NCI-H748 (cell line): ENCODE results near the gene ATP2A1.
A peak's percentile ranks its signal among the peaks of the same experiment; 100 is the strongest.

Experiments used
- DNase-seq: peaks from one replicate; lab custom pipeline; 2025; ENCODE audit not compliant: unreplicated experiment; lab: John Stamatoyannopoulos, UW

Gene ATP2A1

GRCh38 chr16:28878083-28878926, at the start of gene ATP2A1:
ATP2A1 (plus strand) TSS chr16:28878488; CDS start chr16:28878672, 184 bp downstream.
- DNase-seq: no peak

DNA sequence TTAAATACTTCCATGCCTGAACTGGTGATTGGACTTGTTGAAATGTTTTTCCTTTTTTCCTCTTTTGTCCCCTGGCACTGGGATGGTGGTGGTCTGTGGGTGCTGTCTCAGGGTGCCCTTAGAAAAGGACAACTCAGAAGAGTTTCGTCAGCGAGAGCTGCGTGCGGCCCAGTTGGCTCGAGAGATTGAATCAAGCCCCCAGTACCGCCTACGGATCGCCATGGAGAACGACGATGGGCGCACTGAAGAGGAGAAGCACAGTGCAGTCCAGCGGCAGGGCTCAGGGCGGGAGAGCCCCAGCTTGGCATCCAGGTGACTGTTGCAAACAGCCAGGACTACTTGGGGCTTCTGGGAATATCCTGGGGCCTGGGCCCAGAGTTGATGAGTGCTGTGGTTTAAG, 48.5 kb upstream of the ATP2A1 start:
- no peak for DNase-seq

- DNase-seq: no peak
These were observed 47.8 kb upstream of the ATP2A1 start for GRCh38 chr16:28830531-28830930.

DNA sequence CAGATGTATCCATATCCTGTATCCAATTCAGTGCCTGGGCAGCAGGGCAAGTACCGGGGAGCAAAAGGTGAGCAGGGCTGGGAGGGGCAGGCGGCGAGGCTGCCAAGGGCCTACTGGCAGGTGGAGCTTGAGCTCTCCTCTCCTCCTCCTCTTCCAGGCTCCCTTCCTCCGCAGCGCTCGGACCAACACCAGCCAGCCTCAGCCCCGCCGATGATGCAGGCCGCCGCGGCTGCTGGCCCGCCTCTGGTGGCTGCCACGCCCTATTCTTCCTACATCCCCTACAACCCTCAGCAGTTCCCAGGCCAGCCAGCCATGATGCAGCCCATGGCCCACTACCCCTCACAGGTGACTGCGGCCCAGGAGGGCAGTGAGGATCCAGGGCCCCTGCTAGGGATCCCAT, 43.9 kb upstream of the ATP2A1 start:
- DNase-seq: no peak

DNA sequence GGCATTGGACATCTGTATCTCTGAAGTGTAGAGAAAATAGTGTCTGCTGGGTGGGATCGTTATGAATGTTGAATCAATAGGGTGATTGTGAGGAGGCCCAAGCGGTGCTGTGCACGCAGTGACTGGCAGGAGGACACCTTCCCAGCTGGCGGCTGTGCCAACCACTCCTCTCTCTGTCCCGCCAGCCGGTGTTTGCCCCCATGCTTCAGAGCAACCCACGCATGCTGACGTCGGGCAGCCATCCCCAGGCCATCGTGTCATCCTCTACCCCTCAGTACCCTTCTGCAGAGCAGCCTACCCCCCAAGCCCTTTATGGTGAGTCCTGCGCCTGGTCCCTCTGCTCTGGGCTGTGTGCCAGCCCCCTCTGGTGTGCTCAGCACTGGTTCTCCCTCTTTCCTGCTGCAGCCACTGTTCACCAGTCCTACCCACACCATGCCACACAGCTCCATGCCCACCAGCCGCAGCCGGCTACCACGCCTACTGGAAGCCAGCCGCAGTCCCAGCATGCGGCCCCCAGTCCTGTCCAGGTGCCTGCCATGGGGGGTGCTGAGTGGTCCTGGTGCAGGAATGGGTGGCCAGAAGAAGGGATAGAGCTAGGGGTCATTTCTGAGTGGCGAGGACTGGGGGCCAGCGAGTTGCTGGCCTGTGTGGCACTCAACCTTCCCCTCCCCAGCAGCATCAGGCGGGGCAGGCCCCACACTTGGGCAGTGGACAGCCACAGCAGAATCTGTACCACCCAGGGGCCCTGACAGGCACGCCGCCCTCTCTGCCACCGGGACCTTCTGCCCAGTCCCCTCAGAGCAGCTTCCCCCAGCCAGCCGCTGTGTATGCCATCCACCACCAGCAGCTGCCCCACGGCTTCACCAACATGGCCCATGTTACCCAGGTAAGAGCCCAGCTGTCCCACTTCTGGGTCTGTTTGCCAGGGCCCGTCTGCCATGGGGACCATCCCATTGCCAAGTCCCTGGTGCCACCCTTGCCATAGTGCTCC, 43.1 kb upstream of the ATP2A1 start:
- DNase-seq: no peak

DNA sequence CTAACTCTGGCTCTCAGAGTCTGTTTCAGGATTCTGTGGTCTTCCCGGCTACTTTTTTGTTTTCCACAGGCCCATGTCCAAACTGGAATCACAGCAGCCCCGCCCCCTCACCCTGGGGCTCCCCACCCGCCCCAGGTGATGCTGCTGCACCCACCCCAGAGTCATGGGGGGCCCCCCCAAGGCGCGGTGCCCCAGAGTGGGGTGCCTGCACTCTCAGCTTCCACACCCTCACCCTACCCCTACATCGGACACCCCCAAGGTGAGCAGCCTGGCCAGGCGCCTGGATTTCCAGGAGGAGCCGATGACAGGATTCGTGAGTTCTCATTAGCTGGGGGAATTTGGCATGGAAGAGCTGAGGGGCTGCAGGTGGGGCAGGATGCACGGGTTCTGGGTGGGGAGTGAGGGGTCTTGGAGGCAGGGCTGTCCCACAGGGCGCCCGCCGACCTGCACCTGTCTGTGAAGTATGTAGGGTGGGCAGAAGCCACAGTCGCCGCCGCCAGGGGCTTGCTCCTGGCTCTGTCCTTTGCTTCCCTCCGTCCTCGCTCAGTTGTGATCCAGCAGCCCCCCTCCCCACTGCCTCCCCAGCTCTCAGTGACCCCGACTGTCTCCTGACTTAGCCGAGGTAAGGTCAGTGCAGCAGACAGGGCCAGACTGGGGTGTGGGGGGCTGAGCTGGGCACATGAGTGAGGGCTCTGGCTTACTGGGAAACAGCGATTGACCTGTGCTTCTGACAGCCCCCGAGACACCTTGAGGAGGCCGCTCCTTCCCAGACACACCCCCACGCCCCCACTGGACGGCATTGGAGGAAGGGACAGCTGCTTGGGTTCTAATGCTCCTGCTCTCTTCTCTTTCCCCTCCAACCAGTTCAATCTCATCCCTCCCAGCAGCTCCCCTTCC, 42.2 kb upstream of the ATP2A1 start:
- no peak for DNase-seq

- no peak for DNase-seq
These were observed 41.6 kb upstream of the ATP2A1 start for GRCh38 chr16:28836761-28837064.

DNA sequence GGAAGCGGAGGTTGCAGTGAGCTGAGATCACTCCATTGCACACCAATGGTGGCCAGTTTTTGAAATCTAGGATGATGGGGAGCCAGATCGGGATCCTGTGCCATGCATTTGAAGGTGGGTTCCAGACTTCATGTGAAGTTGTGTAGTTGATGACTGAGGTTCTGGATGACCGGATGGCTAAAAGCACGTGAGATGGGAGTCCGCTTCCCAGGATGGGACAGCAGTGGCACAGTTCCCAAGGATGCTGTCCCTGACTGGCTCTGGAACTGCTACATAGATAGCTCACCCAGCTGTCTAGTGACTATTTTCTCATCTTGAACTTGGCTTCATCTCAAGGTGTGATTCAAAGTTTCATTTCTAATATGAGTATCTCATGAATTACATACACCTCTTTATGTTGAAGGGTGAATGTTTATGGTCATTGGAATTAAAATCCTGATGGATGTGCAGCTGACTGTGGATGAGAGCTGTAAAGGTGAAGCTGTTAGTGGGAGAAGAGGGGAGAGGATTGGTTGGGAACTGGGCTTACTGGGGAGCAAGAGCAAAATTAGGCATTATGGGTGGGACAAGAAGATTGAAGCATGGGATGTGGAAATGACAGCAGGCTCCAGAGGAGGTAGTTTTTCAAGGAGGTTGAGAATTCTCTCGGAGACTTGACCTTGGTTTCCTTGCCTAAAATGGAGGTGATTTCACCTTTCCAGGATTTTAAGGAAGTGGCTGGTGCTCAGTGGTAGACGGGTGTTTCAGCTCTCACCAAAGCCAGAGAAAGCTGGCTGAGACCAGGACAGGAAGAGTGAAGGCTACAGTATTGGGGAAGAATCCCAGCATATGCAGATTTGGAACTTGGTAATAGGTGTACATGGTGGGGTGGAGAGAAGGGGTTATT, 40.4 kb upstream of the ATP2A1 start:
- DNase-seq: no peak

- no peak for DNase-seq
These were observed 39.8 kb upstream of the ATP2A1 start for GRCh38 chr16:28838558-28838918.

DNA sequence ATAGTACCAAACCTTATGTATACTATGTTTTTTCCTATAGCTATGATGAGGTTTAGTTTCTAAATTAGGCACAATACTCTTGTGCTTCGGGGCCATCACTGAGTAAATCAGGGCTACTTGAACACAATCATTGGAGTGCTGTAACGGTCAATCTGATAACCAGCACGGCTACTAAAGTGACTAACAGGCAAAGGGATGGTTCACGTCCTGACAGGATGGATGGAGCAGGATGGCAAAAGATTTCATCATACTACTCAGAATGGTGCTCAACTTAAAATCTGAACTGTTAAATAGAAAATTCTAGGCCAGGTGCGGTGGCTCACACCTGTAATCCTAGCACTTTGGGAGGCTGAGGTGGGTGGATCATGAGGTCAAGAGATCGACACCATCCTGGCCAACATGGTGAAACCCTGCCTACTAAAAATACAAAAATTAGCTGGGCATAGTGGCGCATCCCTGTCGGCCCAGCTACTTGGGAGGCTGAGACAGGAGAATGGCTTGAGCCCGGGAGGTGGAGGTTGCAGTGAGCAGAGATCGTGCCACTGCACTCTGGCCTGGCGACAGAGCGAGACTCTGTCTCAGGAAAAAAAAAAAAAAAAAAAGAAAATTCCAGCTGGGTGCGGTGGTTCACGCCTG, 39.2 kb upstream of the ATP2A1 start:
- DNase-seq: no peak

DNA sequence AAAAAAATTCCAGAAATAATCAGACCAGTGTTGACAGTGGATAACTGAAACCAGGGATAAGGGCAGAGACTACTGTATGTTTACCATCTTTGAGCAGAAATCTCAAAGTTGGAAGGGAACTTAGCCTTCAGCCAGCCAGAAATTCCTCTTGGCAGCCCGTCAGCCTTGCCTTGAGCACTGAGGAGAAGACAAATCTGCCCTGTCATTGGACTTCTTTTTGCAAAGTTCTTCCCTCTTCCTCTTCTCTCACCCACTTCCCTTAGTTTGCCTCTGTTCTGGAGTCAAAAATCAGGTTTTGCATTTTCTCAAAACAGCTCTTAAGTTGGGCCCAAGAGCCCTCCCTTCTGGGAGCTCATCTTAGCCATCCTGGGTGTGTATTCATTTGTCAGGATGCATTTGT, 38.4 kb upstream of the ATP2A1 start:
- DNase-seq: no peak

GRCh38 chr16:28842696-28843095, 35.6 kb upstream of the ATP2A1 start:
- DNase-seq: no peak

DNA sequence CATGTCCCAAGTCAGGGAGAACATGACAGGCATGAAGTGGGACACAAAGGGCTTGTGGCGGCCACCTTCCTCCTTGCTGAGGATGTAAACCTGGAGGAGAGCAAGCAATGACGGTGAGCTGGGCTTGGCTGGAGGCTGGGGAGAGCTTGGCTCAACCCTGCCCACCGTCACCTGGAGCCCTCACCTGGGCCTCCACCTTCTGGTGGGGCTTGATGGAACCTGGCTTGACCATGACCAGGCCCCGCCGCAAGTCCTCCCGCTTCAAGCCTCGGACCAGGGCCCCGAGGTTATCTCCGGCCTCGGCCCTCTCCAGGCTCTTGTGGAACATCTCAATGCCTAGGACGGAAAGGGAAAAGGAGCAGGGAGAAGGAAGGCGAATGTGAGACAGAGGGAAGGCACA, 34.5 kb upstream of the ATP2A1 start:
- no peak for DNase-seq

DNA sequence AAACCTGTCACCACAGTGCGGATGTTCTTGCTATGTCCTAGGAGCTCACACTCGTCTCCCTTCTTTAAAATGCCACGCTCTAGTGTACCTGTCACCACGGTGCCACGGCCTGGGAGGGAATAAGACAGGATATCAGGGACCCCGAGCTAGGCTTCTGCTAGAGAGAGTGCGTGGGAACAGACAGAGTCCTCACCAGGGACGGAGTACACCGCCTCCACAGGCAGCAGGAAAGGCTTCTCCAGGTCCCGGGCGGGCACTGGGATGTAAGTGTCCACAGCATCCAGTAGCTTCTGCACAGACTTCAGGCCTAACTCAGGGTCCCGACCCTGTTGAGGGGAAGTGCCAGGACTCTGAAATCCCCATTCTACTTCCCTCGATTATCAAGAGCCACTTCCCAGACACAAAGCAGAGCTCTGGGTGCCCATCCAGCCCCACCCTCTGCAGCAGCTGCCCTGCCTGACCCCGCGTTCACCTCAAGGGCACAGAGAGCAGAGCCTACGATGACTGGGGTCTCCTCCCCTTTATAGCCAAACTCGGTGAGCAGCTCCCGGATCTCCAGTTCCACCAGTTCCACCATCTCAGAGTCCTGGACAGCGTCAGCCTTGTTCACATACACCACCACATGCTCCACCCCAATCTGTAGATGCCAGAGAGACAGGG, 33.9 kb upstream of the ATP2A1 start:
- no peak for DNase-seq

- DNase-seq: peak; percentile 6
These were observed 33.0 kb upstream of the ATP2A1 start for GRCh38 chr16:28845293-28845692.

DNA sequence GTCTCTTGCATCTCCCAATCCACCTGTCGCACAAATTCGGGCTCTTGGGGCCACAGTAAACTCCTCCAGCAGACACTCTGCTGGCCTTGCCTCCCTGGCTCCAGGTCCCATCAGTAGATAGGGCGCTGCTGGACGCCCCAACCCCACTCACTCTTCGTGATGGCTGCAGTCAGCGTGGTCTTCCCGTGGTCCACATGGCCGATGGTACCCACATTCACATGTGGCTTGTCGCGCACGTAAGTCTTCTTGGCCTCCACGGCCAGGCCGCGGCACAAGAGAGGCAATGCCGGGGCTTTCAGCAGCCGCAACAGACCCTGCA, 32.6 kb upstream of the ATP2A1 start:
- DNase-seq: peak; percentile 29

GRCh38 chr16:28846080-28846932, 32.0 kb upstream of the ATP2A1 start, which contains the start of gene TUFM:
TUFM (minus strand) TSS chr16:28846348; CDS start chr16:28846269, 79 bp downstream.
- peak; percentile 96 for DNase-seq

DNA sequence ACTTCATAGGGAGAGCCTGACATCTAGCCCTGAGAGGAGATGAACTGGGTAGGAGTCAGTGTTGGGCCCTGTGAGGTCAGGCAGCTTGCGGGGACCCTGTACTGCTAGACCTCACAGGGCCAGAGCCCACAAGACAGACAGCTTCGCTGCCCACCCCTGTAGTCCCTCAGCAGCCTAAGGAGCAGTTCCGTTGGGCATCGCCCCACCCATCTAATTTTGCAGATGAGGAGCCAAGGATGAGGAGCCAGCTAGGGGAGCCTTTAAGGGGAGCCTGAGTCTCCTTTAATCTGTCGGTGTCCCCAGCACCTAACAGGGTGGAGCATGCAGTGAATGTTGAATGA, 31.4 kb upstream of the ATP2A1 start:
- DNase-seq: peak; percentile 14
